MG63 (cell line): ENCODE measurements around the gene GNA15. TPM values are rescaled to one million over a fixed set of nuclear protein-coding genes. Genes with fewer than 3 reads are reported as not detected.
"Not testable (repeated sequence)": the region's sequence is repeated elsewhere in the genome, so short reads cannot be mapped to it uniquely, and the experiment has no call there.

Experiments
- DNase-seq: peaks from one replicate; pipeline ENCODE4 v3.0.0-alpha.2; 2020
- H3K27me3 ChIP-seq: fragments of 250-450 bp; sonication (Bioruptor Pico); 2 replicates; pipeline ENCODE4 v1.5.1; 2020; ENCODE audit warnings: mild to moderate bottlenecking, moderate library complexity
- H3K36me3 ChIP-seq: fragments of 250-450 bp; sonication (Bioruptor Pico); 2 replicates; pipeline ENCODE4 v1.5.1; 2020; ENCODE audit warnings: mild to moderate bottlenecking, moderate library complexity
- H3K4me3 ChIP-seq: fragments of 250-450 bp; sonication (Bioruptor Pico); 2 replicates; pipeline ENCODE4 v1.5.1; 2020; ENCODE audit warnings: mild to moderate bottlenecking, moderate library complexity
- H3K9me3 ChIP-seq: fragments of 250-450 bp; sonication (Bioruptor Pico); 2 replicates; pipeline ENCODE4 v1.5.1; 2020; ENCODE audit warnings: mild to moderate bottlenecking, moderate library complexity
- total RNA-seq: library from RNA; depleted of rRNA; stranded (reverse); fragments of >200 nt; shearing (Covaris generic); gene quantifications from 2 replicates; pipeline ENCODE4 v1.2.3, GENCODE V29; 2014; ENCODE audit warnings: low replicate concordance; rRNA removed

GNA15 gene, protein sequence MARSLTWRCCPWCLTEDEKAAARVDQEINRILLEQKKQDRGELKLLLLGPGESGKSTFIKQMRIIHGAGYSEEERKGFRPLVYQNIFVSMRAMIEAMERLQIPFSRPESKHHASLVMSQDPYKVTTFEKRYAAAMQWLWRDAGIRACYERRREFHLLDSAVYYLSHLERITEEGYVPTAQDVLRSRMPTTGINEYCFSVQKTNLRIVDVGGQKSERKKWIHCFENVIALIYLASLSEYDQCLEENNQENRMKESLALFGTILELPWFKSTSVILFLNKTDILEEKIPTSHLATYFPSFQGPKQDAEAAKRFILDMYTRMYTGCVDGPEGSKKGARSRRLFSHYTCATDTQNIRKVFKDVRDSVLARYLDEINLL
- not detected in 2 replicates for total RNA-seq

DNA sequence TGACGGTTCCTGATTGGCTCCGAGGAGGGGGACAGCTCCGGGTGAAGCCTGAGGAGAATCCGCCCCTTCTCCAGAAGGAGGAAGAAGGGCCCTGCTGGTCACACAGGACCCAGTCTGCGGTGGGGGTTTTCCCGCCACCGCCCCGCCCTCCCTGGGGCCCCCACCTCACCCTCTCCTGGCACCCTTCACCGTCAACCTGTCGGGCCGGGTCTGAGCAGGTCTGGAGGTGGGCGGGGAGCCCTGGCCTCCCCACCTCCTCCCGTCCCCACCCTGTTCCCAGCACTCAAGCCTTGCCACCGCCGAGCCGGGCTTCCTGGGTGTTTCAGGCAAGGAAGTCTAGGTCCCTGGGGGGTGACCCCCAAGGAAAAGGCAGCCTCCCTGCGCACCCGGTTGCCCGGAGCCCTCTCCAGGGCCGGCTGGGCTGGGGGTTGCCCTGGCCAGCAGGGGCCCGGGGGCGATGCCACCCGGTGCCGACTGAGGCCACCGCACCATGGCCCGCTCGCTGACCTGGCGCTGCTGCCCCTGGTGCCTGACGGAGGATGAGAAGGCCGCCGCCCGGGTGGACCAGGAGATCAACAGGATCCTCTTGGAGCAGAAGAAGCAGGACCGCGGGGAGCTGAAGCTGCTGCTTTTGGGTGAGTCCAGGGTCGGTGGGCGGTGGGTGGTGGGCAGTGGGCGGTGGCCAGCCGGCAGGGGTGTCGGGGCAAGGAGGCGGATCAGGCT is at the start of gene GNA15:
Gene GNA15 (plus strand): TSS at position 73 of the 723 bp plus-strand sequence. CDS start 418 bp downstream, at position 491.
- no peaks in the 10 kb centered on the region for H3K27me3 ChIP-seq
- H3K36me3 ChIP-seq: no peaks in the 10 kb centered on the region
- no peaks in the 10 kb centered on the region for H3K9me3 ChIP-seq
- no peak within 1 kb of the TSS for H3K4me3 ChIP-seq
- no peak for DNase-seq

DNA sequence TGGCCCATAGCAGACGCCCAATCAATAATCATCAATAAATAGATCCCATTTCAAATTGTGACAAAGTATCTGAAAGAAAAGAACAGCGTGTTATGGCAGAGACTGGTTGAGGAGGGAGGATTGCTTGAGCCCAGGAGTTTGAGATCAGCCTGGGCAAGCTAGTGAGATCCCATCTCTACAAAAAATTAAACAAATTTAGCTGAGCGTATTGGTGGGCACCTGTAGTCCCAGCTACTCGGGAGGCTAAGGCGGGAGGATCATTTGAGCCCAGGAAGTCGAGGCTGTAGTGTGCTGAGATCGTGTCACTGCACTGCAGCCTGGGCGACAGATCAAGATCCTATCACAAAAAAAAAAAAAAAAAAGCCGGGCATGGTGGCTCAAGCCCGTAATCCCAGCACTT is 48.1 kb upstream of the GNA15 start:
- no peak overlapping the region for H3K4me3 ChIP-seq
- no peaks in the 10 kb centered on the region for H3K9me3 ChIP-seq
- DNase-seq: no peak
- no peaks in the 10 kb centered on the region for H3K36me3 ChIP-seq
- no peaks in the 10 kb centered on the region for H3K27me3 ChIP-seq

DNA sequence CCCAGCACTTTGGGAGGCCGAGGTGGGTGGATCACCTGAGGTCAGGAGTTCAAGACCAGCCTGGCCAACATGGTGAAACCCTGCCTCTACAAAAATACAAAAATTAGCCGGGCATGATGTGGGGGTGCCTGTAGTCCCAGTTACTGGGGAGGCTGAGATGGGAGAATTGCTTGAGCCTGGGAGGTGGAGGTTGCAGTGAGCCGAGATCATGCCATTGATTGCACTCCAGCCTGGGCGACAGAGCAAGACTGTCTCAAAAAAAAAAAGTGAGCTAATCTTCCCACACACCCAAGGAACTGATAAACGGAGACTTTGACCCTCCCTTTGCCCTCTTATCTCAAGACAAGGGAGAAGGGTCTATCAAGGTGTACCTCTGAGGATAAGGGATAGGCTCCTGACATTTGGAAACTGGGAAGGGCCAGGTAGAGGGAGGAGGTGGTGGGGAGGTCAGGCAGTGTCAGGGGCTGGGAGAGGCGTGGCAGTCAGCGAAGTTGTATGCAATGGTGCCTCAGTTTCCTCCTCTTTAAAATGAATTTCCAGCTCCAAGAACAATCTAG is 46.5 kb upstream of the GNA15 start:
- DNase-seq, H3K27me3 ChIP-seq, H3K9me3 ChIP-seq, H3K4me3 ChIP-seq, H3K36me3 ChIP-seq: not testable (repeated sequence)

DNA sequence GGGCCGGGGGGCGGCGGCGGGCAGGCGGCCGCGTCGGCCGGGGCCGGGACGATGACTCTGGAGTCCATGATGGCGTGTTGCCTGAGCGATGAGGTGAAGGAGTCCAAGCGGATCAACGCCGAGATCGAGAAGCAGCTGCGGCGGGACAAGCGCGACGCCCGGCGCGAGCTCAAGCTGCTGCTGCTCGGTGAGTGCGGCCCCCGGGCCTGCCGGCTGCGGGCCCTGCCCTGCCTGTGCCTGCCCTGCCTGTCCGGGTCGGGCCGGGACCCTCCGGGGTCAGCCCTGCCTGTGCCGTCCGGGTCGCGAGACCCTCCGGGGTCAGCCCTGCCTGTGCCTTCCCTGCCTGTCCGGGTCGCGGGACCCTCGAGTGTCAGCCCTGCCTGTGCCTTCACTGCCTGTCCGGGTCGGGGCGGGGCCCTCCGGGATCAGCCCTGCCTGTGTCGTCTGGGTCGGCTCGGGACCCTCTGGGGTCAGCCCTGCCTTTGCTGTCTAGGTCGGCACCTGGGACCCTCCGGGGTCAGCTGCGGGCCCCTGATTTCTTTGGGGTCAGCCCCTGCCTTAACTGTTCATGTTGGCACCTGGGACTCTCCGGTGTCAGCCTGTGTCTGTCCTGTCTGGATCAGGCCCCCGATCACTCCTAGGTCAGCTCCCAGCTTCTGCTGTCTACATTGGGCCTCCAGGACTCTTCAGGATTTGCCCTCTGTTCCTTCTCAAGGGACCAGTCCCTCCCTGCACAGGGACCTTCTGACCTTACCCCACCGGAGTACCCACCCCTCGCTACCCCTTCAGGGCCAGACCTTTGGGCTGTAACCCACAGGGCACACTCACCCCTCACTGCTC is 41.0 kb upstream of the GNA15 start:
- Histone ChIP-seq H3K27me3 (no peaks in the 10 kb centered on the region), H3K36me3 (no peaks in the 10 kb centered on the region), H3K4me3 (peak overlapping the region; percentile 62), H3K9me3 (no peaks in the 10 kb centered on the region)
- peak; percentile 10 for DNase-seq

DNA sequence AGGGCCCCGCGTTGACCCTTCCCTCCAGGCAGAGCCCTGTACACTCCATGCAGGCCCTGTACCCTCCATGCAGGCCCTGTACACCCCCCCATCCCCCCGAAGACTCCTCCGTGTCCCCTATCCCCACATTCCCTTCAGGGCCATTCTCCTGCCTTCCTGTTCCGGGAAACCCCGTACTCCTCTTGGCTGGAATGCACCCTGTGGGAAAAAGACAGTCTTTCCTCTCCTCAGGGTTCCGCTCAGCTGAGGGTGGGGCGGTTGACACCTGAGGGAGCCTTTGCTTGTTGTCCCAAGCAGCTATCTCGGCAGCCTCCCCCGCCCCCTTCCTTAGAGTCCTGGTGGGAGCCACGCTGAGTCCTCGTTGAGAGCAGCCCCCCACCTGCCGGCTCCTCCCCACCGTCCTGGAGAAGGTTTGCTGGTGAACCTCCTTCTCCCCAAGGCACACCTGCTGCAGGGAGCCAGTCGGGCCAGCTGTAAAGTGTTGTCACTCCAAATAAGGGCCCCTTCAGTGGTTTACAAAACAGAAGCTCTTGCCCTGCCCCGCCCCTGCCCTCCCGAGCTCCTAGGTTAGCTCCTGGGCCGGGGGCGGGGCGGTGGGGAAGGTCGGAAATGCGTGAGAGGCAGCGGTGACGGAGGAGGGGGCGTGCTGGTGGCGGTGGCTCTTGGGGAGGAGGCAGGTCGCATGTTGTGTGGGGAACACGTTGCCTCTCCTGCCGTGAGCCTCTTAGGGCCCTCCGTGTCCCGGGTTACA is 40.2 kb upstream of the GNA15 start:
- no peaks in the 10 kb centered on the region for H3K27me3 ChIP-seq
- no peaks in the 10 kb centered on the region for H3K9me3 ChIP-seq
- H3K36me3 ChIP-seq: no peaks in the 10 kb centered on the region
- DNase-seq: peak; percentile 11
- peak overlapping the region; percentile 62 for H3K4me3 ChIP-seq

DNA sequence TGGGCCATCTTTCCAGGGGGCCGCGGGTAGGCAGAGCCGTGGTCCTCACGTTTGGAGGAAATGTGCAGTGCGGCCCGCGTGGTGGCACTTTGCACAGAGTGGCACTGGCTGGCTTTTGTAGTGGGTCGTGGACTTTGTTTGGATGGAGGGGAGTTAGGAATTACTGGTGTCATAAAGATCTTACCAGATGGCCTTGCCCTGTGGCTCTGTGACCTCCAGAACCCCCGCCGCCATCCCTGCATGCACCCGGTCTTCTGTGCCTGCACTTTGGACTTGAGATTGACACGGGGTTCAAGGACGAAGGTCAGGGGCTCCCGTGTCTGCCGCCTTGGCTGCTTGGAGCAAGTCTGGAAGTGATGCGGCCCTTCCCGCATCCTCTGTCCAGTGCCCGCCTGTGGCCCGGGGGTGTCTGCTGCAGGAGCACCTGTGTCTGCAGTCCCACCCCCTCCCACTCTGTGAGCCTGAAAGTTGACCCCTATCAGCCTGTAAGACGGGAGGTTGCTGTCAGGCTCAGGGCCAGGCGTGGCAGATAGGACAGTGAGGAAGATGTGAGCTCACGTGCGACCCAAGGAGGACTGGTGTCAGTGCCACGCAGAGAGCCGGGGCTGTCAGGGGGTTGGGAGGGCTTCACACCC is 39.4 kb upstream of the GNA15 start:
- Histone ChIP-seq H3K36me3 (no peaks in the 10 kb centered on the region), H3K4me3 (peak overlapping the region; percentile 62), H3K9me3 (no peaks in the 10 kb centered on the region), H3K27me3 (no peaks in the 10 kb centered on the region)
- DNase-seq: no peak

DNA sequence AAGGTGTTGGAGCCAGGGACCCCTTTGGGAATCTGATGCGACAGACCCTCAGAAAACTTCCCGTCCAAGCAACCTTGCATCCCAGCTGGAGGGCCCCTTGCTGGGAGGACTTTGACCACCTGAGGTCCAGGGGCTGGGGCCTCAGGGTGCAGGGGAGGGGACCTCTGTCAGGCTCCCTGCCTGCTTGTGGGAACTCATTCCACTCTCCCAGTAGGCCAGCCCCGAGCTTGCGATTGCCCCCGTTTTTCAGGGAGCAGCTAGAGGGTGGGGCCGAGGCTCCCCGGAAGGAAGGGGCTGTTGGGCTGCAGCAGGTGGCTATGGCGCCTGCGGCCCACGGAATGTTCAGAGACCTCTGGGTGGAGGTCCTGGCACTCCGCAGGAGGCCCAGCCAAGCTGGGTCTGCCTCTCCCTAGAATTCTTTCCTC is 38.9 kb upstream of the GNA15 start:
- Histone ChIP-seq H3K4me3 (no peak overlapping the region), H3K9me3 (no peaks in the 10 kb centered on the region), H3K36me3 (no peaks in the 10 kb centered on the region), H3K27me3 (no peaks in the 10 kb centered on the region)
- DNase-seq: no peak

DNA sequence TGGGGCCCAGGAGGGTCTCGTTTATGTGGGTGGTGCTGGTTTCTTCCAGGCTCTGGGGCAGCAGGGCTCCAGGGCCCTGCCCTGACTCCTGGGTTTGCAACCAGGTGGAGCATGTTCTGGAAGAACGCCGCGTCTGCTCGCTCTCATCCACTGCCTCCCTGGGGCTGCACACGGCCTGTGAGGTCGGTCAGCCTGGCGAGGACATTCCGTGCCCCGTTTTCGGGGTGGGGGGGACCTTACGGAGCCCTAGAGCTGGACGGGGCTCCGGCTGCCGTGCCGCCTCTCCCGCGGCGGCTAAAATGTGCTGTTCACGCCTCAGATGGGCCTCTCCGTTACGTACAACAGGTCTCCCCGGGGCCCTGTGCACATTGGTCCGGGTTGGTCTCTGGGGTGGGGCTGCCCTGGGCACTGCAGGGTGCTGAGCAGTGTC is 38.4 kb upstream of the GNA15 start:
- peak overlapping the region; percentile 42; the same call in 1 of the 2 replicates for H3K4me3 ChIP-seq
- no peaks in the 10 kb centered on the region for H3K27me3 ChIP-seq
- DNase-seq: no peak
- no peaks in the 10 kb centered on the region for H3K9me3 ChIP-seq
- H3K36me3 ChIP-seq: no peaks in the 10 kb centered on the region

DNA sequence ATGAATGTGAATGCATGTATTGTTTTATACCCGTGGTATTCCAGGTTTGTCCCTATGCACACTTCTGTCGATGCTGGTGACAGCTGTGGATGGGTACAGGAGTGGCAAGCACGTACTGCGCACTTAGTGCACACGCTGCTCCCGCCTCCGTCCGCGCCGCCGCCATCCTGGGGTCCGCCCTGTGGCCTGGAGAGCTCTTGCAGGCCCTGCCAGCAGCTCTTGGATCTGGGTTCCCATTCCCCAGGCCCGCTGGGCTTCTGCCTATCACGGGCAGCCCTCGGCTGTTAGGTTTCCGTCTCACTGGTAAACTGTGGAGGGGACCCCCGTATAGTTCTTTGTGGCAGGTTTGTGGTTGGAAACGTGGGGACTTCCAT is 37.7 kb upstream of the GNA15 start:
- Histone ChIP-seq H3K36me3 (no peaks in the 10 kb centered on the region), H3K27me3 (no peaks in the 10 kb centered on the region), H3K9me3 (no peaks in the 10 kb centered on the region), H3K4me3 (peak overlapping the region; percentile 42)
- peak; percentile 26 for DNase-seq

DNA sequence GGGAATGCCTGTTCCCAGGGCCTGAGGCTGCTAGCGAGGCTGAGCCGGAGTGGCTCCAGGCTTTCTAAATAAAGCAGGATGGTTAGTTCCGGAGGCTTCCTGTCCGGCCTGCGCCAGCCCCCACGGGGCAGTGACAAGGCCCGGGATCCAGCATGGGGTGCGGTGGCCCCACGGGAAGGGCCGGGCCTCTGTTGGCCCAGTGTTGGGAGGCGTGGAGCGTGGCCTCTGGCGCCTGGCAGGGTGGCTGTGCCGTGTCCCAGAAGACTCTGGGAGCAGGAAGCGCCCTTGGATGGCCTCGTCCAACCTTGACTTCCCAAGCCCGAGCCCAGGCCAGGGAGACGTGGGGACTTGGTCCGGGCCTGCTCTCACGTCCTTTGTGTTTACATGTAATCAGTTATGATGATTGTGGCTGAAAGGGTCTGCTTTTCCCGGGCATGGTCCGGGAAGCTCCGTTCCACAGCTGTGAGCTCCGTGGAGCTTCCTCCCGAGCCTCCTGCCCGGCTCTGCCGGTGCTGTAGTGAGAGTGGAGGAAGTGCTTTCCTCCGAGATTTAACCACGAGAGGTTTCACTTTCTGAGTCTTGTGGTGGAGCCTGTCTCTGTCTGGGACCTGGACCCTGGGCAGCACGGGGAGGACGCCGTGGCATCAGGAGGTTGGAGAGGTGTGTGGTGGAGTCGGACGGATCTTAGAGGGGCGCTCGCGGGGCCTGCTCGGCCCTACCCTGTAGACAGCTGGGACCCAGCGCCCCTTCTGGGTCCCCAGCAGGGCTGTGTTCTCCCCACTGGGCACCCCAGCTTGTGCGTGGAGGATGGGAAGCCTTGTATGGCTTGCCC is 37.1 kb upstream of the GNA15 start:
- peak; percentile 47 for DNase-seq

DNA sequence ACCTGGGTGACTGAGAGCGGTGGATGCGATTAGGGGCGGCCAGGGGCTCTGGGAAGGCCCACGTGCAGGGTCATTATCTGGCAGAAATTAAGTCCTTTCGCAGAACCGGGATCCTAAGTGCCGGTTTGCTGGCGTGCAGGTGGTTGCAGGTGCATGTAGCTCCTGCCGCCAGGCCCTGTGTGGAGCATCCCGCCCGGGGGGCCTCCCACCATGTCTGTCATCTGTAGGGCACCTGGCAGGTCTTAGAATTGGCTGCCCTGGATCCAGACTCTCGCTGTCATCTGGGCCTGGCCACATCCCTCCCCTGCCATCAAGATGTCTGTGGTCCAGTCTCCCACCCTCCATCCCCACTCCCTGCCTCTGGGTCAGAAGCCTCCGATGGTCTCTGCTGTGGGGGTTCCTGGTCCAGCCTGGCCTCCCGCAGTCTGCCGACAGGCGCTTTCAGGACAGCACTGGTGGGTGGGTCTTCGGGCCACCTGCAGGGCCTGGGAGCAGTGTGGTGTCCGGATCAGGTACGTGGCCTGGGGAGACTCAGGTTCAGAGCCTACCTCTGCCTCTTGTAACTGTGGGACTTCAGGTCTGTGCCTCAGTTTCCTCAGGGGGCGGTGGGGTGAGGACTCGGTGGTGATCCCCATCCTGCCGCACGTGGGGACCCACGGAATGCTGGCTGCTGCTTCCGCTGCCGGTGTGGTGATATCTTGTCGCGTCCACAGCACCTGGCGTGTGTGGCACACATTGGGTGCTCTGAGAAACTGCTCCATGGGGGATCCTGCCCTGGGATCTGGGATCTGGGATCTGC is 36.3 kb upstream of the GNA15 start:
- no peaks in the 10 kb centered on the region for H3K36me3 ChIP-seq
- no peak overlapping the region for H3K4me3 ChIP-seq
- no peaks in the 10 kb centered on the region for H3K9me3 ChIP-seq
- DNase-seq: no peak
- no peaks in the 10 kb centered on the region for H3K27me3 ChIP-seq

More for the DNA sequence above, 37.1 kb upstream of the GNA15 start:
- Histone ChIP-seq H3K36me3 (no peaks in the 10 kb centered on the region), H3K27me3 (no peaks in the 10 kb centered on the region), H3K9me3 (no peaks in the 10 kb centered on the region), H3K4me3 (peak overlapping the region; percentile 42)

DNA sequence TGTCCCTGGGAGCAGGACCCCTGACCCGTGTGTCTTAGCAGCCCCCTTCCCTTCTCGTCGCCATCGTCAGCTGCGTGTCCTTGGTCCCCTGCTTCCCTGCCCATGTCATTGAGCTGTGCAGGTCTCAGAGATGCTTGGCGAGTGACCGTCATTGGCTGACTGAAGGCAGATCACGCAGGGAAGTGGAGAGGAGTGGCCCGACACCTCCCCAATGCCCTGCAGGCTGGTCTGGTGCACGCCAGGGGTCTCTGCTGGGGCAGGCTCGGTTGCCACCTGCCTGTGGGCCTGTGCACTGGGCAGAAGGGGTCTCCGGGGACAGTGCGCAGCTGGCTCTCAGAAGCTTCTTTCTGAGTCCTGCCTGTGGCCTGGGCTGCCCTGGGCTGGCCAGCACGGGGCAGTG is 35.5 kb upstream of the GNA15 start:
- Histone ChIP-seq H3K9me3 (no peaks in the 10 kb centered on the region), H3K4me3 (no peak overlapping the region), H3K27me3 (no peaks in the 10 kb centered on the region), H3K36me3 (no peaks in the 10 kb centered on the region)
- no peak for DNase-seq

DNA sequence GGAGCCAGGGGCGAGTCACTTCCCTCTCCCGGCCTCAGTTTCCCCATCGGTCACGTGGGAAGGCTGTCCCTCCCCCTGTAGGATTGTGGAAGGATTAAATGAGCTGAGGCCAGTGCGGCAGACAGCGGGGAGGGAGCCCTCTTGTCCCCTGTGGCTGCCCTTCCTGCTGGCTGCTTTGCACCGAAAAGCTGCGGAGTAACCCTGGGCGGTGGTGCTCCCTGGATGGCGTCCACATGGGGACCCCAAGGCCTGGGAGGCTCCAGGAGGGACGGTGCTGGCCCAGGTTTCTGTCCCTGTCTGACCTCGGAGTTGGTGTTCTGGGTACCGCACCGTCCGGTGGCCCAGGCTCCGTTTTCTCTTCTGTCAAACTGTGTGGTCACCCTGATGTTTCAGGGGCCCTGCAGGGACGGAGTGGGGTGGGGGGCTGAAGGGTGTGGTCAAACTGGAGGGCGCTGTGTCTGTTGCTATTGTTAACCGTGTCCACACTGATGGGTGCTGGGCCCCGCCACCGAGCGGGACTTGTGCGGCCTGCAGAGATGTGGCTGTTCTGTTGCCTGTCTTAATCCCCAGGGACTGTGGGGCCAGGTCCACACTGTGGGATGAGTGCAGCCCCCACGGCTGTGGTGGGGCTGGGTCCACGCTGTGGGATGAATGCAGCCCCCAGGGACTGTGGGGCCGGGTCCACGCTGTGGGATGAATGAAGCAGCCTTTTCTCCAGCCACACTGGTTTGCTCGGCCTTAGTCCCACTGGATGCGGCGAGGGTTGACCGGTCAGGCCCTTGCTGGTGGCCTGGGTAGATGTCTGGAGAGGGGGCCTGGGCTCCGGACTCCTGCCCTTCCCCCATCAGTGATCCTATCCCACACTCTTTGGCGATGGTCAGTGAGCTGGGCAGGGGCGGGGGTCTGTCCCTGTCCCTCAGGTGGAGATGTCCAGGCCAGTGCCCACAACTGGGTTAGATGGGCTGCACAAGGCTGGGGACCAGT is 34.8 kb upstream of the GNA15 start:
- no peaks in the 10 kb centered on the region for H3K9me3 ChIP-seq
- DNase-seq: no peak
- H3K4me3 ChIP-seq: no peak overlapping the region
- H3K27me3 ChIP-seq: no peaks in the 10 kb centered on the region
- no peaks in the 10 kb centered on the region for H3K36me3 ChIP-seq
